NT2/D1 (cell line): ENCODE measurements around the gene GPR37L1.
"Not testable (repeated sequence)": the region's sequence is repeated elsewhere in the genome, so short reads cannot be mapped to it uniquely, and the experiment has no call there.

Source experiments
- DNase-seq: peaks from one replicate; pipeline ENCODE4 v3.0.0-alpha.2; 2011; ENCODE audit warnings: low read depth, low spot score
- H3K27me3 ChIP-seq: 2 replicates; pipeline ENCODE4 v1.6.0; 2011; ENCODE audit warnings: mild to moderate bottlenecking; ENCODE audit not compliant: insufficient read length, insufficient read depth
- H3K36me3 ChIP-seq: 2 replicates; pipeline ENCODE4 v1.6.1; 2011; ENCODE audit warnings: mild to moderate bottlenecking, low read length, mixed read lengths; ENCODE audit not compliant: insufficient read depth, insufficient read length
- H3K4me1 ChIP-seq: 2 replicates; pipeline ENCODE4 v1.5.1; 2011; ENCODE audit not compliant: insufficient read depth, insufficient read length
- H3K4me3 ChIP-seq: 2 replicates; pipeline ENCODE4 v1.5.1; 2011; ENCODE audit warnings: low read depth; ENCODE audit not compliant: insufficient read length
- H3K9ac ChIP-seq: 2 replicates; pipeline ENCODE4 v1.6.0; 2011; ENCODE audit warnings: low read depth; ENCODE audit not compliant: insufficient read length
- H3K9me3 ChIP-seq: 2 replicates; pipeline ENCODE4 v1.5.1; 2011; ENCODE audit warnings: mild to moderate bottlenecking, low read length; ENCODE audit not compliant: insufficient read depth
- SUZ12 ChIP-seq: IDR thresholded peaks from 2 replicates; pipeline ENCODE4 v1.6.1; 2011; ENCODE audit not compliant: insufficient read length, insufficient read depth; ENCODE audit errors: extremely low read depth
- YY1 ChIP-seq: IDR thresholded peaks from 2 replicates; pipeline ENCODE4 v1.6.1; 2011; ENCODE audit not compliant: insufficient read length, insufficient read depth
- ZNF274 ChIP-seq: IDR thresholded peaks from 2 replicates; pipeline ENCODE4 v1.6.1; 2011; ENCODE audit warnings: mild to moderate bottlenecking, low read depth, low read length

GPR37L1 gene

DNA sequence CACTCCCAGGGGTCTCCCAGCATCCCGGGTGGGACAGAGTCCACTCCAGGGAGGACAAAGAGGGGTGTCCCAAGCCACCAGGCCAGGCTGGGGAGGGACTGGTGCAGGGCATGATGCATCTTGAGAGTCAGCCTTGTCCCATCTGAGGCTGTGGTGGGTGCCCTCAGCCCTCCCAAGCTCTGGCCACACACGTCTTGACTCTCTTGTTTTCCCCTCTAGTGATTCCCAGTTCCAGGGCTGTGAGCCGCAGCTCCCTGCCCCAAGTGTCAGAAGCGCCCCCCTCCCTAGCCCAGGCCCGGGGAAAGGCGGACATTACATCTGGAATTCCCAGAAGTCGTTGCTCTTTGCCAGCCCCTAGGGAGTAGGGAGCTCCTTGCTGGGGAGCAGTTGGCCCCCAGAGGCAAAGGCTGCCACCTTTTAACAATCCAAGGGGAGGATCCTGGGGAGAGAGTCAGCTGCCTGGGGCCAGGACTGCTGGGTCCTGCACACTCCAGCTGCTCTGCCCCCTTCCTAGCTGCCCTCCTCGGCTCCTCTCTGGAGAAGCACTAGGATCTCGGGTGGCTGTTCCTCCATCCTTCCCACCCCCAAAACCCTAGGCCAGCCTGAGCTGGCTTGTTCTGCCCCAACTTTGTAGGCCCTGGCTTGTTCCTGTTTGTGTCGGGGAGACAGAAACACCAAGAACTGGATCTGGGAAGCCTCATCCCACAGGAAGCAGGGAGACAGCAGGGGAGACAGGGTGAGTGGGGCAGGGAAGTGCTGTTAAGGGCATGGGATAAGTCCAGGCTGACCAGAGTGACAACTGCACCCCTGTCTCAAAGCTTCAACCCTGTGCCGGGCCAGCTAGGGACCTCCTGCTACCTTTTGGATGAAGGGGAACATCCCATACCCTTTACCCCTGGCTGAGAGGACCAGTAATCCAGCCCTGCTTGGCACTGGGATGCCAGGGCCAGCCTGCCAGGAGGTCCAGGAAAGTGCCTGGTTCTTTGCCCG is 40.9 kb downstream of the GPR37L1 start:
- Histone ChIP-seq H3K4me1 (peaks cover 79% of the 10 kb centered on the region), H3K9ac (no peak overlapping the region)

DNA sequence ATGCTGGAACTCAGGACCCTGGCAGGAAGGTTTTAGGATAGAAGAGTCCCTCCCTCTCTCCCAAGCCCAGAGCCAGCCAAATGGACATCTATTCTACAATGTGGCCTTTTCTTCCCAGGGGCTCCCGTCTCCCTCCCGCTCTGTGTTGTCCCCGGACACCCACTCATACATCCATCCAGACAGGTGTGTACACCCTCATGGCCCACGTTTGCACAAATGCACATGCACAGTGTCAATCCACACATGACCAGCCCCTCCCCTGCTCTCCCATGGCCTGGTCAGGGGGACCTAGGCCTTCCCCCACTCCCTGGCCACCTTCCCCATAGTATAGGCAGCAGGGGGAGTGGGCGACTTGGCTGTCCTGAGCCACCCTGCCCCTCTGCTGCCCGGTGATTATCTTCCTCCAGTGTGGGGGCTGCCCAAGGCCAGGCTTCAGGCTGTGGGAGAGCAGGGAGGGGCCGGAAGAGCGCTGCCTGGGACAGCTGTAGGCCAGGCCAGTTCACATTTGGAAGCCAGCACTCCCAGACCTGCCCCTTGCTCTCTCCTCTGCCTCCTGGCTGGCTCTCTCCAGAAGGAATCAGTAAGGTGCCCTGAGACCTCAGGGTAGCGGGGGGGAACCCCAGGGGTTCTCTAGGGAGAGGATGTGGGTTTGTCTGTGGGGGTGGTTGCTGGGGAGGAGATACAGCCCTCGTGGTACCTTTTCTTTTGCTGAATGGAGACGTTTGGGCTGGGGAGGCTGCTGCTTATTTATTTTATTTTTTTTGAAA is 41.7 kb downstream of the GPR37L1 start:
- no peak for DNase-seq
- peaks cover 75% of the 10 kb centered on the region for H3K4me1 ChIP-seq
- no peak for TF ChIP-seq SUZ12
- TF ChIP-seq YY1: no peak
- TF ChIP-seq ZNF274: no peak
- peaks cover 2% of the 10 kb centered on the region for H3K27me3 ChIP-seq
- no peak overlapping the region for H3K4me3 ChIP-seq
- no peaks in the 10 kb centered on the region for H3K9me3 ChIP-seq
- H3K36me3 ChIP-seq: no peaks in the 10 kb centered on the region
- H3K9ac ChIP-seq: peak overlapping the region; percentile 6

More for the DNA sequence above, 40.9 kb downstream of the GPR37L1 start:
- H3K9me3 ChIP-seq: no peaks in the 10 kb centered on the region
- TF ChIP-seq ZNF274 (no peak), SUZ12 (no peak), YY1 (no peak)
- no peaks in the 10 kb centered on the region for H3K27me3 ChIP-seq
- no peak for DNase-seq
- no peaks in the 10 kb centered on the region for H3K36me3 ChIP-seq
- H3K4me3 ChIP-seq: no peak overlapping the region

- DNase-seq: no peak
- Histone ChIP-seq H3K4me1 (peaks cover 66% of the 10 kb centered on the region), H3K36me3 (no peaks in the 10 kb centered on the region), H3K9me3 (no peaks in the 10 kb centered on the region), H3K27me3 (peaks cover 3% of the 10 kb centered on the region), H3K9ac (no peak overlapping the region), H3K4me3 (no peak overlapping the region)
- TF ChIP-seq YY1 (no peak), SUZ12 (no peak), ZNF274 (no peak)
These were observed 42.7 kb downstream of the GPR37L1 start for GRCh38 chr1:202165267-202165941.

DNA sequence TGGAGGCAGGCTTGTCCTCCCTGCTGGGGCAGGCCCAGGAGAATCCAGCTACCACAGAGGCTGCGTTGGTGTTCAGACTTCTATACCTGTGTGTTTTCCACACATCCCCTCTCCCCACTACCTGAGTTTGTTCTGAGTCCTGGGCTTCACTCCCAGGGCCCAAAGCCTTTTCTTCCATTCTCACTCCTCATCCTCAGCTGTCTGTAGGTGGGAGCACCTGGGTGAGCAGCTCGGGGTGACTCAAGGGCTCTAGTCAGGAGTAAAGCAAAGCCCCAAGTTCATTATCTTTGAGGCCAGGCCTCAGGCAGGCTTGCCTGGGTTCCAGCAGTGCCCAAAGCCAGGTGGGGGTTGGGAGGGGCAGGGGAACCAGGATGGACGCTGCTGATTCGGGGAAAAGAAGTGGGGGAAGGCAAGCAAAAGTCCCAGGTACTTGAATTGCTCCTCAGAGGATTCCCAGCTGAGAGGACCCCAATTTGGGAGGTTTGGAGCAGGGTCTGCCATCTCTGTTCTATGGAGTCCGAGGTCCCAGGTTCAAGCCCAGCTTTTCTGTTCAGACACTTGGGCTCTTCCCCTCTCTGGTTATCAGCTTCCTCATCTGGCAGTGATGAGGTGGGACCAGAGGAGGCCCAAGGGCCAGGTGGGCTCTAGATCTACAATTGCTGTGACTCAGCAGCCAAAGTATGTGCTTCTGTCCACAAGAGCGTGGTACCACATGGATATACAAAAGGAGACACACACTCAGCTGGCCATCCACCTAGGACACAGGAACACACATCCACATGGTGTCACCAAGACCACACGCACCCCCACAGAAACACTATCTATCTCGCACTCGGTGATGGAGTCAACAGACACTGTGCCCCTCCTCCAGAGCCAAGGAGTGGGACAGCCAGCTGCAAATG is 43.5 kb downstream of the GPR37L1 start:
- no peak for DNase-seq
- Histone ChIP-seq H3K9me3 (no peaks in the 10 kb centered on the region), H3K27me3 (peaks cover 3% of the 10 kb centered on the region), H3K4me1 (peaks cover 59% of the 10 kb centered on the region), H3K36me3 (no peaks in the 10 kb centered on the region), H3K9ac (peak overlapping the region; percentile 53), H3K4me3 (no peak overlapping the region)
- TF ChIP-seq SUZ12 (no peak), YY1 (no peak), ZNF274 (no peak)

- not testable (repeated sequence) for H3K4me3 ChIP-seq
These were observed 44.3 kb downstream of the GPR37L1 start for GRCh38 chr1:202167054-202167453.

DNA sequence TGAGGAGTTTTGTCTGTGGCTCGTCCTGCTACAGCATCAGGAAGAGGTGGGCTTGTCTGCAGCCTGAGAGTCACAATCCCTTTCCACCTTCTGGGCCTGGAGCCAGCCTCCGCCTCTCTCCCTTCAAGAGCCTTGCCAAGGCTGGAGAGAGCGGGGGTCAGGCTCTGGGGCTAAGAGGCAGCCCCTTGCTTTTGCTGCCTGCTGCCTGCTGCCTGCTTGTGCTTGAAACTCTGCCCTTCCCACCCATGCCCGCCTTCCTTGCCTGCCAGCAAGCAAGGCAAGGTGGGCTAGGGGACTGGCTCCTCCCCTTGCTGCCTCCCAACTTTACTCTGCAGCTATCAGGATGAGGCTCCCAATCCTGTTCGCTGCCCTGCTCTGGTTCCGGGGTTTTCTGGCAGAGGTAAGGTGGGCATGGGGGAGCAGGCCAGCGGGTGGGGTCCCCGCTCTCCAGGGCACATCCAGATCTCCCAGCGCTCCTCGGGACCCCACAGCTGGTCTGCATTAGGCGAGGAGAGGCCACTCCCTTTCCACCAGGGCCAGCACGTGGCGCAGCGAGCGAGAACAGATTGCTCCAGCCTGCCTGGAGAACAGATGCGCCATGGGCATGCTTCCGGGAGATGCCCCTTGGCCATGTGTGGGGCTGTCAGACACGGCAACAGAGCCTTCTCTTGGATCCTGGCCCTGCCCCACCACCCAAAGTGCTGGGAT is 45.1 kb downstream of the GPR37L1 start:
- Histone ChIP-seq H3K4me3 (no peak overlapping the region), H3K4me1 (peaks cover 44% of the 10 kb centered on the region), H3K9ac (no peak overlapping the region), H3K36me3 (no peaks in the 10 kb centered on the region), H3K9me3 (no peaks in the 10 kb centered on the region), H3K27me3 (peaks cover 3% of the 10 kb centered on the region)
- no peak for DNase-seq
- TF ChIP-seq ZNF274: no peak
- TF ChIP-seq YY1: no peak
- TF ChIP-seq SUZ12: no peak

More at GRCh38 chr1:202167054-202167453, 44.3 kb downstream of the GPR37L1 start:
- not testable (repeated sequence) for H3K9me3 ChIP-seq, DNase-seq, H3K9ac ChIP-seq, H3K36me3 ChIP-seq, H3K27me3 ChIP-seq
- peaks cover 52% of the 10 kb centered on the region for H3K4me1 ChIP-seq
